ENCODE data around the gene RAD54L. TPM values are rescaled to one million over a fixed set of nuclear protein-coding genes. Genes with fewer than 3 reads are reported as not detected.
A peak's percentile ranks its signal among the peaks of the same experiment; 100 is the strongest.

Gene RAD54L
- total RNA-seq, 1 experiment from 2014 or later, result 49.0 TPM

DNA sequence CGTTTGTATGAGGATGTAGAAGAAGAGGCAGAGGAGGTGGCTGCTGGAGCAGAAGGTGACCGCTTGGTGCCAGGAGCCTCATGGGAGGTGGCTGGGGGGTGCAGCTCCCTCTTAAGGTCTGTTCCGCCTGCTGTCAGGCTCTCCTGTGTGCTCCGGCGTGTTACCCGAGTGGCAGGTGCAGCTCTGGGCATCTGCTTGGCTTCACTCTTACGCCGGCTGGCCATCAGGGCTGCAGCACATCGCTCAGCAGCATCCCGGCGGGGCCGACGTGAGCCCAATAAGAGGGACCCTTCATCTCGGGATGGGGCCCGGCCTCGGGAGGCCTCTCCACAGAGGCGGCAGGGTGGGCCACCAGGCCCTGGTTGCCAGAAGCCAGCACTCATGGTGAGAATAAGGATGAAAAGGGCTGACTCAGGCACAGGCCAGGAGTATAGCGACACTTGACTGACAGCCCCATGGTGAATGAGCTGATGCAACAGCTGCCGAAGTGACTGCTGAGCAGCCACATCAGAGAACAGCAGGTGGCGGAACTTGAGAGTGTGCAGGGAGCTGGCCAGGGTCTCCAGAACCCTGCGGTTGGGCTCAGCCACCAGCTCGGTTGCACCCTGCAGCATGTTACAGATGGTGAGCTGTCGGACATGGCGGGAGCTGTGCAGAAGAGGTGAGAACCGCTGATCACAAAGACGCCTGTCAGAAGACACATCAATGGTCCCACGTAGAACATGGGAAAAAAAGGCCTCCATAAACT, 38.3 kb downstream of the RAD54L start:
- peak; percentile 76 for DNase-seq (ENCODE audit: low spot score)
- Histone ChIP-seq H3K36me3 (ENCODE audit: insufficient read depth, low read length, poor library complexity, severe bottlenecking) (peaks cover 33% of the 10 kb centered on the region), H3K27me3 (replicated peaks; ENCODE audit: insufficient read depth, low read depth, low read length, poor library complexity) (no peaks in the 10 kb centered on the region), H3K4me3 (ENCODE audit: low read depth, low read length, poor library complexity, severe bottlenecking) (no peak overlapping the region), H3K4me1 (ENCODE audit: insufficient read depth, low read length, poor library complexity, severe bottlenecking) (peaks cover 18% of the 10 kb centered on the region), H3K27ac (ENCODE audit: low read depth, low read length, poor library complexity, severe bottlenecking) (peak overlapping the region; percentile 85), H3K9me3 (ENCODE audit: low read depth, low read length, poor library complexity, severe bottlenecking) (no peaks in the 10 kb centered on the region)
- no peak for TF ChIP-seq EZH2 (IDR thresholded peaks at IDR 0.05; ENCODE audit: borderline replicate concordance, low read depth, low read length, poor library complexity, severe bottlenecking)
- TF ChIP-seq, protein P1, sequence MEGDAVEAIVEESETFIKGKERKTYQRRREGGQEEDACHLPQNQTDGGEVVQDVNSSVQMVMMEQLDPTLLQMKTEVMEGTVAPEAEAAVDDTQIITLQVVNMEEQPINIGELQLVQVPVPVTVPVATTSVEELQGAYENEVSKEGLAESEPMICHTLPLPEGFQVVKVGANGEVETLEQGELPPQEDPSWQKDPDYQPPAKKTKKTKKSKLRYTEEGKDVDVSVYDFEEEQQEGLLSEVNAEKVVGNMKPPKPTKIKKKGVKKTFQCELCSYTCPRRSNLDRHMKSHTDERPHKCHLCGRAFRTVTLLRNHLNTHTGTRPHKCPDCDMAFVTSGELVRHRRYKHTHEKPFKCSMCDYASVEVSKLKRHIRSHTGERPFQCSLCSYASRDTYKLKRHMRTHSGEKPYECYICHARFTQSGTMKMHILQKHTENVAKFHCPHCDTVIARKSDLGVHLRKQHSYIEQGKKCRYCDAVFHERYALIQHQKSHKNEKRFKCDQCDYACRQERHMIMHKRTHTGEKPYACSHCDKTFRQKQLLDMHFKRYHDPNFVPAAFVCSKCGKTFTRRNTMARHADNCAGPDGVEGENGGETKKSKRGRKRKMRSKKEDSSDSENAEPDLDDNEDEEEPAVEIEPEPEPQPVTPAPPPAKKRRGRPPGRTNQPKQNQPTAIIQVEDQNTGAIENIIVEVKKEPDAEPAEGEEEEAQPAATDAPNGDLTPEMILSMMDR (conservative IDR thresholded peaks at IDR 0.05; ENCODE audit: low read depth, low read length), result no peak
- CTCF ChIA-PET, result no interaction called here
- intact Hi-C loops (cut with micrococcal nuclease; ENCODE audit: unreplicated experiment), result no loop called here
- POLR2A ChIA-PET (ENCODE audit: low non-redundant PET), result interaction anchor here (0.8 kb wide), 1 partner anchor 13 kb away, joined by 5 read pairs; no protein-coding TSS in a partner anchor
- BruUV-seq (replicated peaks), result no TSS peak

DNA sequence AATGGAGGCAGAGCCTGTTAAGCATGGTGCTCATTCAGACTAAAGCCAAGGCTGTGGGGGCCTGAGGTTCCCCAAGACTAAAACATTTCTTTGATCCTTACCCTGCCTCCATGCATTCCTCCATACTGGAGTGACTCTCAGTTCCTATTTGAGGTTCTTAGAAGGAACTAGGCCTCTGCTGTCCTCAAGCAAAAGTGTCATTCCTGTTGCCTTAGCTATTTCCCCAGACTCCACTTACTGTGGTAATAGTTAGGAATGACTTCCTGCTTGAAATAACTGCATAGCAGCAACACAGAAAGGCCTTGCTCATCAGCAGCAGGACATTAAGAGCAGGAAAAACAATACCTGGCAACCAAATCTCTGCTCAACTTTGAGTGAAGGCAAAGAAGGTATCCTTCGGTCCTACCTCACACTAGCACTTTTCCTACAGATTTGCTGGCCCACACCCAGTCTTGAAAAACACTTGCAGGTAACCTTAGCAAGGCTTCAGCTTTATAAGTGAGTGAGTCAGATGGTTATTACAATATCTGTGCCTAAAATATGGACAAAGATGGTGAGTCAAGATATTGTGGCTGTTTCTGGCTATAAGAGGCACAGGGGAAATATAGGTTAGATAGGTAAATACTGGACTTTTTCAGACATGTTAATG, 41.0 kb downstream of the RAD54L start:
- ChIA-PET POLR2A (ENCODE audit: low non-redundant PET) (no interaction called here), CTCF (no interaction called here)
- intact Hi-C loops (cut with micrococcal nuclease; ENCODE audit: unreplicated experiment), result no loop called here
- Histone ChIP-seq H3K4me3 (ENCODE audit: low read depth, low read length, poor library complexity, severe bottlenecking) (no peak overlapping the region), H3K9me3 (ENCODE audit: low read depth, low read length, poor library complexity, severe bottlenecking) (no peaks in the 10 kb centered on the region), H3K4me1 (ENCODE audit: insufficient read depth, low read length, poor library complexity, severe bottlenecking) (peaks cover 18% of the 10 kb centered on the region), H3K27ac (ENCODE audit: low read depth, low read length, poor library complexity, severe bottlenecking) (peak overlapping the region; percentile 58), H3K27me3 (replicated peaks; ENCODE audit: insufficient read depth, low read depth, low read length, poor library complexity) (no peaks in the 10 kb centered on the region), H3K36me3 (ENCODE audit: insufficient read depth, low read length, poor library complexity, severe bottlenecking) (peaks cover 27% of the 10 kb centered on the region)
- no peak for DNase-seq (ENCODE audit: low spot score)
- TF ChIP-seq, protein P1 (conservative IDR thresholded peaks at IDR 0.05; ENCODE audit: low read depth, low read length), result no peak
- TF ChIP-seq EZH2 (IDR thresholded peaks at IDR 0.05; ENCODE audit: borderline replicate concordance, low read depth, low read length, poor library complexity, severe bottlenecking), result no peak
- TSS peak; percentile 14 for BruUV-seq (replicated peaks)

DNA sequence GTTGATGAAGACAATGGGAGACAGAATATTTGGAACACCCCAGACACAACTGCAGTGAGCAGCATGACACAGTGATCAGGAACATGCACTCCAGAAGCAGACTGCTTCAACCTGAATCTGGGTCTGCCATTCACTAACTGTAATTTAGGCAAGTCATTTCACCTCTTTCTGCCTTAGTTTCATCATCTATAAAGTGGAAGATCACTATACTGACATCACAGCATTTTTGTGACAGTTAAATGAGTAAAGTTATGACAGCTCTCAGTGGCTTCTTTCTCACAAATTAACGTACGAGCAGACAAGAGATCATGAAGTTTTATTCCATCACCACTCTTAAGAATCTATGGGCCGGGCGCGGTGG, 41.6 kb downstream of the RAD54L start:
- Histone ChIP-seq H3K9me3 (ENCODE audit: low read depth, low read length, poor library complexity, severe bottlenecking) (no peaks in the 10 kb centered on the region), H3K36me3 (ENCODE audit: insufficient read depth, low read length, poor library complexity, severe bottlenecking) (peaks cover 25% of the 10 kb centered on the region), H3K27ac (ENCODE audit: low read depth, low read length, poor library complexity, severe bottlenecking) (peak overlapping the region; percentile 58), H3K4me3 (ENCODE audit: low read depth, low read length, poor library complexity, severe bottlenecking) (no peak overlapping the region), H3K4me1 (ENCODE audit: insufficient read depth, low read length, poor library complexity, severe bottlenecking) (peaks cover 18% of the 10 kb centered on the region), H3K27me3 (replicated peaks; ENCODE audit: insufficient read depth, low read depth, low read length, poor library complexity) (no peaks in the 10 kb centered on the region)
- no TSS peak for BruUV-seq (replicated peaks)
- POLR2A ChIA-PET (ENCODE audit: low non-redundant PET), result no interaction called here
- no peak for DNase-seq (ENCODE audit: low spot score)
- intact Hi-C loops (cut with micrococcal nuclease; ENCODE audit: unreplicated experiment), result no loop called here
- TF ChIP-seq, protein P1 (conservative IDR thresholded peaks at IDR 0.05; ENCODE audit: low read depth, low read length), result no peak
- TF ChIP-seq EZH2 (IDR thresholded peaks at IDR 0.05; ENCODE audit: borderline replicate concordance, low read depth, low read length, poor library complexity, severe bottlenecking), result no peak
- CTCF ChIA-PET, result no interaction called here

All from A673 (cell line).